ENCODE results near the gene PRR36. TPM values are rescaled to one million over a fixed set of nuclear protein-coding genes. Genes with fewer than 3 reads are reported as not detected.

Gene PRR36
- total RNA-seq, 4 donors from 2014 or later: 0.13 to 0.45 (median 0.20) TPM

DNA sequence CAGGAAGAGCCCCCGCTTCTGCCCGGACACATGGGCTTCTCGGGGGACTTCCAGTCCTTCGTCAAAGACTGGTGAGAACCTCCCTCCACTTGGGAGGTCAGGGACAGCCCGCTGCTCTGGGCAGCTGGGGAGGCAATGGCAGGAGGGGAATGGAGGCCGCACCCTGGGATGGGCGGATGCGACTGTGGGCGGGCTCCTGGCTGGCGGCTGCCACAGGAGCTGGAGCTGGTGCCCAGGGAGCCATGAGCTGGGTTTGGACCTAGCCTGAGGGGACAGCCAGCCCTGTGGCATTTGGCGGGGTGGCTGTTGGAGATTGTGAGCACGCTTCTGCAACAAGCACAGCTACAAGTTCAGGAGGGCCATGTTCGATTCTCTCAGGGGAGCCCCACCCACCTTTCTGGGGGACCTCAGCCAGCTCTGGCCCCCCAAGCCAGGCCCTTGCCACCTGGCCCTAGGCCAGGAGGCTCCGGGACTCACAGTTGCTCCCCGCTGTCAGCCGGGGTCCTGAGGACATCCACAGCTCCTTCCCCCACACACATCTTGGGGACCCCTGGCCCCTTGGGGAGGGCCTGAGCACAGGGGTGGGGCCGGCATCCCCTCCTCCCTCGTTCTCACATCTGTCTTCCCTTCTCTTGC is 37.4 kb upstream of the PRR36 start:
- intact Hi-C loops (cut with DNase I): no loop called here
- H3K27ac ChIP-seq: no peak overlapping the region
- no peaks in the 10 kb centered on the region for H3K9me3 ChIP-seq
- peaks cover 0 to 11% of the 10 kb centered on the region in 2 donors for H3K4me1 ChIP-seq
- 87 to 91% methylated on average over 11 to 17 of the region's 18 CpGs for WGBS, 2 donors
- no peak overlapping the region for H3K4me3 ChIP-seq (replicated peaks in 1 of 3)
- no peak for DNase-seq
- H3K36me3 ChIP-seq: peaks cover 35 to 38% of the 10 kb centered on the region in 2 donors
- H3K27me3 ChIP-seq: no peaks in the 10 kb centered on the region
- no peak for TF ChIP-seq POLR2A (IDR thresholded peaks at IDR 0.05)
- TF ChIP-seq, protein P1, sequence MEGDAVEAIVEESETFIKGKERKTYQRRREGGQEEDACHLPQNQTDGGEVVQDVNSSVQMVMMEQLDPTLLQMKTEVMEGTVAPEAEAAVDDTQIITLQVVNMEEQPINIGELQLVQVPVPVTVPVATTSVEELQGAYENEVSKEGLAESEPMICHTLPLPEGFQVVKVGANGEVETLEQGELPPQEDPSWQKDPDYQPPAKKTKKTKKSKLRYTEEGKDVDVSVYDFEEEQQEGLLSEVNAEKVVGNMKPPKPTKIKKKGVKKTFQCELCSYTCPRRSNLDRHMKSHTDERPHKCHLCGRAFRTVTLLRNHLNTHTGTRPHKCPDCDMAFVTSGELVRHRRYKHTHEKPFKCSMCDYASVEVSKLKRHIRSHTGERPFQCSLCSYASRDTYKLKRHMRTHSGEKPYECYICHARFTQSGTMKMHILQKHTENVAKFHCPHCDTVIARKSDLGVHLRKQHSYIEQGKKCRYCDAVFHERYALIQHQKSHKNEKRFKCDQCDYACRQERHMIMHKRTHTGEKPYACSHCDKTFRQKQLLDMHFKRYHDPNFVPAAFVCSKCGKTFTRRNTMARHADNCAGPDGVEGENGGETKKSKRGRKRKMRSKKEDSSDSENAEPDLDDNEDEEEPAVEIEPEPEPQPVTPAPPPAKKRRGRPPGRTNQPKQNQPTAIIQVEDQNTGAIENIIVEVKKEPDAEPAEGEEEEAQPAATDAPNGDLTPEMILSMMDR (IDR thresholded peaks at IDR 0.05): no peak

DNA sequence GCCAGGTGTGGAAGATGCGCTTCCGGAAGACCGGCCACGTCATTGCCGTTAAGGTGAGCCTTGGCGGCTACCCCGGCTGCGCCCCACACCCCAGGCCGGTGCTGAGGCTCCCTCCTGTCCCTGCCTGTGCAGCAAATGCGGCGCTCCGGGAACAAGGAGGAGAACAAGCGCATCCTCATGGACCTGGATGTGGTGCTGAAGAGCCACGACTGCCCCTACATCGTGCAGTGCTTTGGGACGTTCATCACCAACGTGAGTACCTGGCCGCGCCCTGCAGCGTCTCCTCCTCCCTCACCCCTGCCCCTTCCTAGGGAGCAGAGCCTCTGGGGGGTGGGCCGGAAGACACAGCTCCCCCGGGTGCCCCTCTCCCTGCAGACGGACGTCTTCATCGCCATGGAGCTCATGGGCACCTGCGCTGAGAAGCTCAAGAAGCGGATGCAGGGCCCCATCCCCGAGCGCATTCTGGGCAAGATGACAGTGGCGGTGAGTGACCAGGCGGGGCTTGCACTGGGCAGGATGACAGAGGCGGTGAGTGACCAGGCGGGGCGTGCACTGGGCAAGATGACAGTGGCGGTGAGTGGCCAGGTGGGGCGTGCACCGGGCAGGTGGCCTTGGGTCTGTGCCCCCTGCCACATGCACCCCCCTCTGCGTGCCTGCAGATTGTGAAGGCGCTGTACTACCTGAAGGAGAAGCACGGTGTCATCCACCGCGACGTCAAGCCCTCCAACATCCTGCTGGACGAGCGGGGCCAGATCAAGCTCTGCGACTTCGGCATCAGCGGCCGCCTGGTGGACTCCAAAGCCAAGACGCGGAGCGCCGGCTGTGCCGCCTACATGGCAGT is 36.4 kb upstream of the PRR36 start:
- H3K27me3 ChIP-seq: no peaks in the 10 kb centered on the region
- no peak for DNase-seq
- 93 to 97% methylated on average over 25 to 32 of the region's 54 CpGs for WGBS, 2 donors
- H3K27ac ChIP-seq: no peak overlapping the region
- peaks cover 38 to 45% of the 10 kb centered on the region in 2 donors for H3K36me3 ChIP-seq
- no peak for TF ChIP-seq POLR2A (IDR thresholded peaks at IDR 0.05)
- TF ChIP-seq, protein P1 (IDR thresholded peaks at IDR 0.05): no peak
- no peak overlapping the region for H3K4me3 ChIP-seq (replicated peaks in 1 of 3)
- H3K4me1 ChIP-seq: peaks cover 4 to 5% of the 10 kb centered on the region in 2 donors
- intact Hi-C loops (cut with DNase I): no loop called here
- H3K9me3 ChIP-seq: no peaks in the 10 kb centered on the region

DNA sequence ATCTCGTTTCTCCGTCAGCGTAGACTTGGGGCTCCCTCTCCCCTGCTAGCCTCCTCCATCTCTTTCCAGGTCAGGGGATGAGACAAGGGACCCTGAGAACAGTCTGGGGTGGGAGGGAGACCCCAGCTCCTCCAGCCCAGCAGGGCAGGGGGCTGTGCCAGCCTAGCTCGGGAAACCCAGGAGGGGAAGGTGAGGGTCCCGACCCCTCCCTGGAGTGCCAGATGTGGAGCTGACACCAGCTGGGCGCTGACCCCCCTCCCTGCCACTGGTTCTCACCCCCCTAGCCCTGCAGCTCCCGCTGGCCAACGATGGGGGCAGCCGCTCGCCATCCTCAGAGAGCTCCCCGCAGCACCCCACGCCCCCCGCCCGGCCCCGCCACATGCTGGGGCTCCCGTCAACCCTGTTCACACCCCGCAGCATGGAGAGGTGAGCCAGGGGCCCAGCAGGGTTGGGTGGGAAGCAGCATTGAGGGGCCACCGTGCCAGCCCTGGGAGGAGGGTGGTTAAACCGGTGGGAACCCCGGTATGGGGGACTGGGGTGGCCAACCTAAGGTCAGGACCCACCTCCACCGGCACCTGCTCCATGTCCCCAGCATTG is 35.4 kb upstream of the PRR36 start:
- Histone ChIP-seq H3K36me3 (peaks cover 38 to 46% of the 10 kb centered on the region in 2 donors), H3K4me3 (replicated peaks in 1 of 3) (no peak overlapping the region), H3K4me1 (peaks cover 14% of the 10 kb centered on the region in 2 donors), H3K9me3 (no peaks in the 10 kb centered on the region), H3K27ac (no peak overlapping the region), H3K27me3 (no peaks in the 10 kb centered on the region)
- DNase-seq: no peak
- TF ChIP-seq, protein P1 (IDR thresholded peaks at IDR 0.05): no peak
- TF ChIP-seq POLR2A (IDR thresholded peaks at IDR 0.05): no peak
- intact Hi-C loops (cut with DNase I): no loop called here
- WGBS, 2 donors: 85 to 96% methylated on average over 11 to 18 of the region's 21 CpGs

DNA sequence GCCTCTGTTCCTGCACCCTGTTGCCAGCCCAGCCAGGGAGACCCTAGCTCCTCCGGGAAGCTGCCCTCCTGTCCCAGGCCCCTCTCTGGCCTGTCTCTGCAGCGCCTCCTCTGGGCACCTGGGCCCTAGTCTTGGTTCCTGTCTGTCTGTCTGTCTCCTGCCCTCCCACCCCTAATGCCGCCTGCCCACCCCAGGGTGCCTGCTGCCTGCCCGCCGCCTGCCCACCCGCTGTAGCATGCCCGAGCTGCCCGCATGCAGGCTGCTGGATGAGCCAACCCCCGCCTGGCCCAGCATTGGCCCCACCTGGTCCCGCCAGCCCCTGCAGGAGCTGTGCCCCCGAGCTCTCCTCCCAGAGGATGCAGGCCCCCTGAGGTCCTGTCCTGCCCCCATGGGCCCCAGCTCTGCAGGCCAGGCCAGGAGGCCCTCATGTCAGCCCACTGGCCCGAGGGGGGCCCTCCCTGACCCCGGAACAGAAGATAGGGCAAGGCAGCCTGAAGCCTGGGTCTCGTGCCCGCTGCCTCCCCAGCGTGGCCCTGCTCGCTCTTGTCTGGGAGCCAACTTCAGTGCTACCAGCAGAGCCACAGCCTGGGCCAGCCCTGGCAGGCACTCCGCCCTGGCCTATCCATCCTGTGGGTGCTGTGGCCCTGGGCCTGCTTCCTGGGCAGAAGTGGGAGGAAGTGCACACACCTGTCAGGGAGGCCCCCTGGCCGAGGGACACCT is 34.7 kb upstream of the PRR36 start:
- 90 to 93% methylated on average over 11 to 15 of the region's 19 CpGs for whole genome bisulfite sequencing, 2 donors
- no peak overlapping the region for H3K4me3 ChIP-seq (replicated peaks in 1 of 3)
- H3K27me3 ChIP-seq: no peaks in the 10 kb centered on the region
- no peak for DNase-seq
- no peaks in the 10 kb centered on the region for H3K9me3 ChIP-seq
- intact Hi-C loops (cut with DNase I): no loop called here
- peaks cover 38 to 46% of the 10 kb centered on the region in 2 donors for H3K36me3 ChIP-seq
- TF ChIP-seq, protein P1 (IDR thresholded peaks at IDR 0.05): no peak
- TF ChIP-seq POLR2A (IDR thresholded peaks at IDR 0.05): no peak
- peaks cover 17 to 18% of the 10 kb centered on the region in 2 donors for H3K4me1 ChIP-seq
- no peak overlapping the region for H3K27ac ChIP-seq

Data from thyroid gland (tissue), 4 donors.